Testis (tissue), 3 donors: ENCODE data around the gene PLA2G4A. TPM values are rescaled to one million over a fixed set of nuclear protein-coding genes. Genes with fewer than 3 reads are reported as not detected.

ENCODE experiments used
- DNase-seq: peaks from one replicate; pipeline ENCODE4 v3.0.0-alpha.2; 2019
- H3K27ac ChIP-seq, 2 donors: fragments of 200-600 bp; sonication (generic); one replicate each; pipeline ENCODE4 v1.5.1; 2019
- H3K27me3 ChIP-seq: fragments of 200-600 bp; sonication (generic); one replicate; pipeline ENCODE4 v1.5.1; 2019
- H3K36me3 ChIP-seq: fragments of 200-600 bp; sonication (generic); one replicate; pipeline ENCODE4 v1.5.1; 2017; ENCODE audit warnings: low read depth; ENCODE audit errors: missing control alignments
- H3K4me1 ChIP-seq: fragments of 200-600 bp; sonication (generic); one replicate; pipeline ENCODE4 v1.5.1; 2019
- H3K4me3 ChIP-seq, 2 donors: fragments of 200-600 bp; sonication (generic); one replicate each; pipeline ENCODE4 v1.5.1; 2017 to 2019
- H3K9me3 ChIP-seq: fragments of 200-600 bp; sonication (generic); one replicate; pipeline ENCODE4 v1.5.1; 2017
- POLR2A ChIP-seq: fragments of 450-650 bp; IDR thresholded peaks from one replicate; pipeline ENCODE4 v1.6.1; 2017; ENCODE audit warnings: antibody characterized with exemption, mild to moderate bottlenecking, moderate library complexity
- WGBS, 2 donors: methylation state at CpG; one replicate each; pipeline ENCODE4 v1.1.5; 2018; 5-methylcytosine and 5-hydroxymethylcytosine counted together
- intact Hi-C: fragments of 100-400 bp; cut with DNase I; formaldehyde crosslinking; loops from one replicate; pipeline ENCODE4 v1.15.1; 2023; ENCODE audit warnings: low total_unique reads
- polyA plus RNA-seq: library from polyadenylated mRNA; stranded (reverse); fragments of 350-450 nt; fragmentation: Illumina TruSeq; extraction: RNeasy Lipid Tissue Mini Kit (QIAGEN cat#74804); gene quantifications from one replicate; pipeline ENCODE4 v1.2.3, GENCODE V29; 2014; ENCODE audit warnings: low read depth, low replicate concordance; ENCODE audit not compliant: insufficient read depth
- total RNA-seq, 2 donors: library from RNA; depleted of rRNA; stranded (reverse); fragments of >200 nt; gene quantifications; one replicate each; pipeline ENCODE4 v1.2.3, GENCODE V29; 2016
- TF ChIP-seq, protein P1 (sequence below), 3 experiments: fragments of 450-650 bp in 2 of 3; fragments of 200-600 bp in 1 of 3; sonication (generic) in 1 of 3; IDR thresholded peaks; one replicate each; pipeline ENCODE4 v1.5.1; 2016 to 2019; ENCODE audit warnings: antibody characterized with exemption in 3 of 3, mild to moderate bottlenecking in 2 of 3, moderate library complexity in 1 of 3

Gene PLA2G4A
- total and polyA plus RNA-seq, 3 donors from 2014 or later, result 4.9 to 6.4 (median 6.4) TPM

- no peaks in the 10 kb centered on the region for H3K9me3 ChIP-seq
- H3K4me3 ChIP-seq, result no peak overlapping the region
- WGBS, 2 donors, result 55 to 85% methylated on average over 1 of the region's 1 CpG
- no peak overlapping the region for H3K27ac ChIP-seq
- intact Hi-C loops, result no loop called here
- no peaks in the 10 kb centered on the region for H3K36me3 ChIP-seq
- H3K4me1 ChIP-seq, result no peaks in the 10 kb centered on the region
- H3K27me3 ChIP-seq, result no peaks in the 10 kb centered on the region
- TF ChIP-seq POLR2A, result no peak
- TF ChIP-seq, protein P1, sequence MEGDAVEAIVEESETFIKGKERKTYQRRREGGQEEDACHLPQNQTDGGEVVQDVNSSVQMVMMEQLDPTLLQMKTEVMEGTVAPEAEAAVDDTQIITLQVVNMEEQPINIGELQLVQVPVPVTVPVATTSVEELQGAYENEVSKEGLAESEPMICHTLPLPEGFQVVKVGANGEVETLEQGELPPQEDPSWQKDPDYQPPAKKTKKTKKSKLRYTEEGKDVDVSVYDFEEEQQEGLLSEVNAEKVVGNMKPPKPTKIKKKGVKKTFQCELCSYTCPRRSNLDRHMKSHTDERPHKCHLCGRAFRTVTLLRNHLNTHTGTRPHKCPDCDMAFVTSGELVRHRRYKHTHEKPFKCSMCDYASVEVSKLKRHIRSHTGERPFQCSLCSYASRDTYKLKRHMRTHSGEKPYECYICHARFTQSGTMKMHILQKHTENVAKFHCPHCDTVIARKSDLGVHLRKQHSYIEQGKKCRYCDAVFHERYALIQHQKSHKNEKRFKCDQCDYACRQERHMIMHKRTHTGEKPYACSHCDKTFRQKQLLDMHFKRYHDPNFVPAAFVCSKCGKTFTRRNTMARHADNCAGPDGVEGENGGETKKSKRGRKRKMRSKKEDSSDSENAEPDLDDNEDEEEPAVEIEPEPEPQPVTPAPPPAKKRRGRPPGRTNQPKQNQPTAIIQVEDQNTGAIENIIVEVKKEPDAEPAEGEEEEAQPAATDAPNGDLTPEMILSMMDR (IDR thresholded peaks at IDR 0.05), result no peak
- no peak for DNase-seq
Observed at GRCh38 chr1:187037973-187038553, 209.3 kb downstream of the PLA2G4A start.

Other genes with a start within 250 kb of the PLA2G4A start
- gene PTGS2, start 148.5 kb upstream of the PLA2G4A start, total RNA-seq, result 1 to 10 TPM in 1 of 2 donors, under 1 TPM in 1; 0.19 to 1.0 TPM
- gene PTGS2, start 148.5 kb upstream of the PLA2G4A start, polyA plus RNA-seq, result 0.75 TPM